A549 (cell line): Measurements from ENCODE around the gene TEDC1. TPM values are rescaled to one million over a fixed set of nuclear protein-coding genes. Genes with fewer than 3 reads are reported as not detected.

Experiments used
- ATAC-seq, 2 experiments: fragments of 200-7000 bp in 1 of 2; fragments of >200 bp in 1 of 2; cut with Nextera tagmentation in 1 of 2; cut with Tn5 transposase in 1 of 2; 3 replicates each; pipeline versions ENCODE4 v1.8.0 to v1.9.1; 2018 to 2020; ENCODE audit warnings: mild to moderate bottlenecking in 1 of 2, moderate library complexity in 1 of 2
- CTCF ChIA-PET: fragments of 300-600 bp; sonication (Branson Sonifier 250); formaldehyde crosslinking; extraction: SDS; loops from one replicate; lab custom pipeline; 2021; ENCODE audit warnings: antibody characterized with exemption, inconsistent platforms; lab: Yijun Ruan, JAX
- POLR2A ChIA-PET: fragments of 350-600 bp; formaldehyde crosslinking; extraction: SDS; loops from one replicate; lab custom pipeline; 2021; ENCODE audit warnings: antibody characterized with exemption, inconsistent platforms; lab: Yijun Ruan, JAX
- DNase-seq, 2 experiments: peaks; one replicate each; pipeline versions ENCODE4 v3.0.0 to v3.0.0-alpha.2; 2011 to 2016; ENCODE audit warnings: low read depth in 1 of 2, low spot score in 1 of 2
- FAIRE-seq: peaks from 2 replicates; lab custom pipeline; 2011; peaks lifted over from hg19 to GRCh38; lab: Jason Lieb, UNC
- H3K27ac ChIP-seq, 2 experiments: fragments of >200 bp; sonication (Bioruptor Twin); formaldehyde crosslinking; 3 replicates each; pipeline ENCODE4 v1.5.1; 2016 to 2017
- H3K4me1 ChIP-seq: fragments of >200 bp; sonication (Bioruptor Twin); formaldehyde crosslinking; 3 replicates; pipeline ENCODE4 v1.6.1; 2016
- H3K4me2 ChIP-seq: fragments of >200 bp; sonication (Bioruptor Twin); formaldehyde crosslinking; 3 replicates; pipeline ENCODE4 v1.6.1; 2016
- H3K4me3 ChIP-seq: fragments of >200 bp; sonication (Bioruptor Twin); formaldehyde crosslinking; 3 replicates; pipeline ENCODE4 v1.5.1; 2016
- H3K9me3 ChIP-seq: fragments of >200 bp; sonication (Bioruptor Twin); formaldehyde crosslinking; 3 replicates; pipeline ENCODE4 v1.6.1; 2016
- BCL3 ChIP-seq: fragments of >200 bp; sonication (Bioruptor Twin); formaldehyde crosslinking; IDR thresholded peaks from 3 replicates; pipeline ENCODE4 v1.6.1; 2016
- BHLHE40 ChIP-seq: IDR thresholded peaks from 2 replicates; pipeline ENCODE4 v1.6.1; 2012; ENCODE audit warnings: low read depth, low read length, inconsistent platforms
- CBX8 ChIP-seq: fragments of 200-600 bp; sonication (generic); IDR thresholded peaks from 2 replicates; pipeline ENCODE4 v1.6.1; 2016
- CEBPB ChIP-seq, 2 experiments: fragments of >200 bp in 1 of 2; sonication (Bioruptor Twin) in 1 of 2; formaldehyde crosslinking in 1 of 2; IDR thresholded peaks; 2 replicates each; pipeline ENCODE4 v1.6.1; 2012 to 2016
- CHD2 ChIP-seq: fragments of 150-350 bp; IDR thresholded peaks from 2 replicates; pipeline ENCODE4 v1.6.1; 2014; ENCODE audit warnings: low read length; ENCODE audit not compliant: partially characterized antibody
- EHMT2 ChIP-seq: fragments of 200-600 bp; sonication (generic); IDR thresholded peaks from 2 replicates; pipeline ENCODE4 v1.6.1; 2016; ENCODE audit warnings: antibody characterized with exemption, low read depth, mild to moderate bottlenecking, moderate library complexity
- EP300 ChIP-seq, 2 experiments: fragments of >200 bp; sonication (Bioruptor Twin); formaldehyde crosslinking; IDR thresholded peaks; 2 replicates in 1 of 2; 3 replicates in 1 of 2; pipeline ENCODE4 v1.6.1; 2016 to 2017
- FOSB ChIP-seq: fragments of 250-450 bp; sonication (Bioruptor Pico); IDR thresholded peaks from 2 replicates; pipeline ENCODE4 v1.5.0; 2020; ENCODE audit warnings: mild to moderate bottlenecking, moderate library complexity
- HOXB13 ChIP-seq: fragments of 250-450 bp; sonication (Bioruptor Pico); IDR thresholded peaks from 2 replicates; pipeline ENCODE4 v1.5.0; 2020; ENCODE audit warnings: low read depth, mild to moderate bottlenecking, moderate library complexity
- HOXB5 ChIP-seq: fragments of 250-450 bp; sonication (Bioruptor Pico); IDR thresholded peaks from 2 replicates; pipeline ENCODE4 v1.5.0; 2020; ENCODE audit warnings: mild to moderate bottlenecking, moderate library complexity
- KDM1A ChIP-seq: fragments of 200-600 bp; sonication (generic); IDR thresholded peaks from 2 replicates; pipeline ENCODE4 v1.6.1; 2016; ENCODE audit warnings: low read depth, mild to moderate bottlenecking
- KDM5A ChIP-seq: fragments of 200-600 bp; sonication (generic); IDR thresholded peaks from 2 replicates; pipeline ENCODE4 v1.6.1; 2016; ENCODE audit warnings: antibody characterized with exemption, mild to moderate bottlenecking
- MAFK ChIP-seq: fragments of 450-650 bp; IDR thresholded peaks from 2 replicates; pipeline ENCODE4 v1.6.1; 2014; ENCODE audit not compliant: partially characterized antibody
- NFE2L2 ChIP-seq: fragments of 150-350 bp; conservative IDR thresholded peaks from 2 replicates; pipeline ENCODE4 v1.6.1; 2014; ENCODE audit warnings: low read length
- RAD21 ChIP-seq, 2 experiments: fragments of >200 bp in 1 of 2; sonication (Bioruptor Twin) in 1 of 2; formaldehyde crosslinking in 1 of 2; IDR thresholded peaks in 1 of 2; conservative IDR thresholded peaks in 1 of 2; 2 replicates in 1 of 2; 3 replicates in 1 of 2; pipeline ENCODE4 v1.6.1; 2012 to 2018; ENCODE audit warnings: inconsistent platforms in 1 of 2
- RNF2 ChIP-seq: fragments of 200-600 bp; sonication (generic); IDR thresholded peaks from 2 replicates; pipeline ENCODE4 v1.6.1; 2016; ENCODE audit warnings: low read depth, mild to moderate bottlenecking, antibody characterized with exemption, moderate library complexity, borderline replicate concordance
- SREBF2 ChIP-seq: fragments of 450-650 bp; IDR thresholded peaks from 2 replicates; pipeline ENCODE4 v1.6.1; 2014; ENCODE audit warnings: mild to moderate bottlenecking, moderate library complexity
- ZC3H11A ChIP-seq: fragments of 450-650 bp; IDR thresholded peaks from 2 replicates; pipeline ENCODE4 v1.6.1; 2014; ENCODE audit warnings: antibody characterized with exemption, mild to moderate bottlenecking
- ZSCAN20 ChIP-seq: fragments of 250-450 bp; sonication (Bioruptor Pico); IDR thresholded peaks from 2 replicates; pipeline ENCODE4 v1.8.0; 2022; ENCODE audit warnings: mild to moderate bottlenecking, moderate library complexity
- WGBS: methylation state at CpG from one replicate; pipeline ENCODE4 v1.1.6; 2017; ENCODE audit errors: missing lambda C conversion rate; 5-methylcytosine and 5-hydroxymethylcytosine counted together
- polyA plus RNA-seq, 4 experiments: library from polyadenylated mRNA; depleted of rRNA in 3 of 4; stranded (reverse); fragments of >200 nt; fragmentation: RNase III in 1 of 4; extraction: RNeasy Plus Mini Kit Qiagen cat#74134 plus additional on column Dnase treatment in 1 of 4; gene quantifications; 2 replicates in 3 of 4; 3 replicates in 1 of 4; pipeline ENCODE4 v1.2.3, GENCODE V29; 2011 to 2017
- TF ChIP-seq, protein P1 (sequence below): fragments of 250-450 bp; sonication (Bioruptor Pico); IDR thresholded peaks from 2 replicates; pipeline ENCODE4 v1.5.0; 2021; ENCODE audit warnings: mild to moderate bottlenecking, moderate library complexity, borderline replicate concordance

The TEDC1 gene
- polyA plus RNA-seq, 2 of the 4 experiments (the other 2 are of a cell fraction) = 12.7 to 39.6 TPM

DNA sequence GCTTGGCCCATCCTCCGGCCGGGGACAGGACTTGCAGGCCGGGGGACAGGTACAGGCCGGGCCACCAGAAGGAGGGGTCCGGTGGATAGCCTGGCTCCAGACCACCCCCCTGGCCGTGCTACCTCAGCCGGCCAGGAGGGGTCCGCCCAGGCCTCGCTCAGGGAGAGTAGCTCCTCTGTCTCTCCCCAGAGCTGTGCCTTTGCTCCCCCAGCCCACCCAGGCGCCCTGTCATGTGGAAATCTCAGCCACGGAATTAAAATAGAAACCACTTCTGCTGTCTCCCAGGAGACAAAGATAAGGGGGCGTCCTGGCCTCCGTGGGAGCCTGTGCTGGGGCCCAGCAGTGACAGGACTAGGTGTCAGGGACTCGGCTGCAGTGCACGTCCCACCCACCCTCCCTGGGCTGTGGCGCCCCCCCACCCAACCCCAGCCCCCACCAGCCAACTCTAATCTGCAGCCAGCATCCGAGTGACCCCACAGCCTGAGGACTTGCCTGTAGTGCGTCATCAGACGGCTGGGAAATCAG is 19.7 kb upstream of the TEDC1 start (continued):
- TF ChIP-seq, protein P1, sequence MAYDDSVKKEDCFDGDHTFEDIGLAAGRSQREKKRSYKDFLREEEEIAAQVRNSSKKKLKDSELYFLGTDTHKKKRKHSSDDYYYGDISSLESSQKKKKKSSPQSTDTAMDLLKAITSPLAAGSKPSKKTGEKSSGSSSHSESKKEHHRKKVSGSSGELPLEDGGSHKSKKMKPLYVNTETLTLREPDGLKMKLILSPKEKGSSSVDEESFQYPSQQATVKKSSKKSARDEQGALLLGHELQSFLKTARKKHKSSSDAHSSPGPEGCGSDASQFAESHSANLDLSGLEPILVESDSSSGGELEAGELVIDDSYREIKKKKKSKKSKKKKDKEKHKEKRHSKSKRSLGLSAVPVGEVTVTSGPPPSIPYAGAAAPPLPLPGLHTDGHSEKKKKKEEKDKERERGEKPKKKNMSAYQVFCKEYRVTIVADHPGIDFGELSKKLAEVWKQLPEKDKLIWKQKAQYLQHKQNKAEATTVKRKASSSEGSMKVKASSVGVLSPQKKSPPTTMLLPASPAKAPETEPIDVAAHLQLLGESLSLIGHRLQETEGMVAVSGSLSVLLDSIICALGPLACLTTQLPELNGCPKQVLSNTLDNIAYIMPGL (CRISPR knock-in tag) = no peak
- TF ChIP-seq ZC3H11A (no peak), EHMT2 (no peak)

- no peak for ATAC-seq
- 100% methylated on average over 2 of the region's 8 CpGs for WGBS
Measured at GRCh38 chr14:105471823-105472485, 19.1 kb upstream of the TEDC1 start.

DNA sequence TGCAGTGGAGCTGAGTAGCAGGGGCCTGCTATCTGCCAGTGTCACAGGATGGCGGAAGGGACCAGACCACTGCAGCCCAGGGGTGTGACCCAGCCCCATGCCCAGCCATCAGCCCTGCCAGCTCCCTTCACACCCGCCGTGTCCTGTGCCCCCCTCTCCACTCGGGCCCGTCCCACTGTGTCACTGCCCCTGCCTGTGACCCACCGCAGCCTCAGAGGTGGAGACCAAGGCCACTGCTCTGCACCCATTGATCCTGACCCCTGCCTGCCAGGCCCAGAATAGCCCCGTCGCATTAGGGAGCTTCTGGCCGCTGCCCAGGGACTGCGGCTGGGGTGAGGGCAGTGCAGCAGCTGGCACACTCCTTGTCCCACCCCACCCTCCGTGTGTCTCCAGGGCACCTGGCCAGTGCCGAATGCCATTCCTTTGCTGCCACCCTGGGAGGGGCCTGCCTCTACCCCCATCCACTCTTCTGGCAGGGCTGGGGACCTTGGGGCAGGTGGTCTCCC is 18.5 kb upstream of the TEDC1 start:
- Histone ChIP-seq H3K9me3 (no peaks in the 10 kb centered on the region), H3K4me2 (peak overlapping the region; percentile 99), H3K4me3 (no peak overlapping the region), H3K27ac (peak overlapping the region; percentile 84 to 97; a peak in 5 of 6 replicates), H3K4me1 (peaks cover 49% of the 10 kb centered on the region)
- FAIRE-seq = no peak
- 62% methylated on average over 4 of the region's 12 CpGs for WGBS
- TF ChIP-seq CHD2 = no peak
- TF ChIP-seq ZSCAN20 (CRISPR knock-in tag) = no peak
- no peak for TF ChIP-seq FOSB (CRISPR knock-in tag)
- no peak for TF ChIP-seq RAD21 (conservative IDR thresholded peaks at IDR 0.05 in 1 of 2, IDR thresholded peaks at IDR 0.05 in 1 of 2)
- no peak for TF ChIP-seq CBX8
- TF ChIP-seq MAFK = no peak
- no peak for TF ChIP-seq SREBF2
- TF ChIP-seq KDM1A = no peak
- no peak for TF ChIP-seq HOXB13
- no peak for TF ChIP-seq HOXB5 (CRISPR knock-in tag)
- no peak for TF ChIP-seq KDM5A
- TF ChIP-seq NFE2L2 = no peak
- ChIA-PET CTCF (interaction anchor here (1.1 to 9.6 kb wide), 7 partner anchors 10 to 101 kb away, joined by 3 to 107 read pairs (median 8); partner anchors contain the start of gene TEDC1), POLR2A (interaction anchor here (1.2 to 2.8 kb wide), 2 partner anchors 9 to 17 kb away, joined by 3 to 17 read pairs; no protein-coding TSS in a partner anchor)
- no peak for DNase-seq
- ATAC-seq = no peak

More at GRCh38 chr14:105471823-105472485, 19.1 kb upstream of the TEDC1 start:
- Histone ChIP-seq H3K27ac (peak overlapping the region in 1 of 2 experiments; percentile 97; a peak in 3 of 6 replicates), H3K9me3 (no peaks in the 10 kb centered on the region), H3K4me1 (peaks cover 46% of the 10 kb centered on the region), H3K4me2 (no peak overlapping the region; the same call in 2 of the 3 replicates), H3K4me3 (no peak overlapping the region)
- no peak for DNase-seq
- ChIA-PET POLR2A (interaction anchor here (1.2 to 2.8 kb wide), 2 partner anchors 9 to 18 kb away, joined by 3 to 17 read pairs; no protein-coding TSS in a partner anchor), CTCF (interaction anchor here (1.1 to 9.6 kb wide), 8 partner anchors 10 to 101 kb away, joined by 3 to 107 read pairs (median 13); partner anchors contain the start of gene TEDC1)
- FAIRE-seq = no peak
- no peak for TF ChIP-seq SREBF2
- no peak for TF ChIP-seq ZC3H11A
- no peak for TF ChIP-seq EP300 (IDR thresholded peaks at IDR 0.05)
- no peak for TF ChIP-seq BCL3
- TF ChIP-seq NFE2L2 = no peak
- TF ChIP-seq RNF2 = no peak
- TF ChIP-seq EHMT2 = no peak
- TF ChIP-seq MAFK = no peak
- TF ChIP-seq BHLHE40 = no peak
- no peak for TF ChIP-seq CEBPB (IDR thresholded peaks at IDR 0.05)
- no peak for TF ChIP-seq KDM1A
